Heart left ventricle (tissue), 16 donors: Measurements from ENCODE around the gene TNK2. TPM values are rescaled to one million over a fixed set of nuclear protein-coding genes. Genes with fewer than 3 reads are reported as not detected.

ENCODE experiments used
- ATAC-seq, 4 donors: fragments of 200-7000 bp; cut with Tn5 transposase; one replicate each; pipeline ENCODE4 v1.9.1; 2020 to 2022; ENCODE audit warnings: moderate library complexity in 4 of 4, mild to moderate bottlenecking in 3 of 4, moderate number of reproducible peaks in 1 of 4
- DNase-seq, 5 donors: peaks; one replicate each; pipeline ENCODE4 v3.0.0-alpha.2; 2020
- H3K27ac ChIP-seq, 12 donors: fragments of 200-600 bp; sonication (generic) in 4 of 12; one replicate each; pipeline versions ENCODE4 v1.5.0 to v1.8.0; 2016 to 2022; ENCODE audit warnings: mild to moderate bottlenecking in 2 of 12
- H3K27me3 ChIP-seq, 9 donors: fragments of 200-600 bp; sonication (generic) in 2 of 9; one replicate each; pipeline versions ENCODE4 v1.5.1 to v1.8.0; 2016 to 2022; ENCODE audit warnings: mild to moderate bottlenecking in 3 of 9
- H3K36me3 ChIP-seq, 9 donors: fragments of 200-600 bp; sonication (generic) in 2 of 9; one replicate each; pipeline versions ENCODE4 v1.5.0 to v1.8.0; 2018 to 2022; ENCODE audit warnings: mild to moderate bottlenecking in 2 of 9
- H3K4me1 ChIP-seq, 12 donors: fragments of 200-600 bp; sonication (generic) in 4 of 12; one replicate each; pipeline versions ENCODE4 v1.5.0 to v1.8.0; 2016 to 2022; ENCODE audit warnings: mild to moderate bottlenecking in 3 of 12
- H3K4me3 ChIP-seq, 12 donors: fragments of 200-600 bp; sonication (generic) in 4 of 12; one replicate each; pipeline versions ENCODE4 v1.5.0 to v1.8.0; 2017 to 2022; ENCODE audit warnings: mild to moderate bottlenecking in 9 of 12, moderate library complexity in 4 of 12
- H3K9me3 ChIP-seq, 12 donors: fragments of 200-600 bp; sonication (generic) in 4 of 12; one replicate each; pipeline versions ENCODE4 v1.5.0 to v1.8.0; 2016 to 2022; ENCODE audit warnings: mild to moderate bottlenecking in 1 of 12
- CTCF ChIP-seq, 12 donors: fragments of 200-600 bp; sonication (generic) in 4 of 12; IDR thresholded peaks; one replicate each; pipeline versions ENCODE4 v1.5.0 to v1.8.0; 2018 to 2022; ENCODE audit warnings: antibody characterized with exemption in 12 of 12, mild to moderate bottlenecking in 5 of 12
- POLR2A ChIP-seq, 2 donors: fragments of 450-650 bp; IDR thresholded peaks; one replicate each; pipeline ENCODE4 v1.6.1; 2017; ENCODE audit warnings: antibody characterized with exemption in 2 of 2, mild to moderate bottlenecking in 2 of 2, moderate library complexity in 2 of 2
- WGBS, 4 donors: extraction: QIAGEN DNeasy Blood & Tissue Kit in 2 of 4; methylation state at CpG; one replicate each; pipeline versions ENCODE4 v1.1.5 to v1.1.7; 2013 to 2018; 5-methylcytosine and 5-hydroxymethylcytosine counted together
- intact Hi-C, 10 donors: fragments of 100-400 bp; cut with DNase I; formaldehyde crosslinking; loops; one replicate each; pipeline versions ENCODE4 v1.11.1 to v1.14.2; 2022
- polyA plus RNA-seq, 2 donors: library from polyadenylated mRNA; stranded (reverse); fragments of 200-250 nt; gene quantifications; one replicate each; pipeline ENCODE4 v1.2.3, GENCODE V29; 2013
- total RNA-seq, 9 donors: library from RNA; depleted of rRNA in 2 of 9; stranded (reverse); fragments of >200 nt in 2 of 9; fragmentation: NEBNext Ultra II Directional in 3 of 9; extraction: Animal tissue kit (Norgen Biotek cat#: 25700) in 3 of 9; gene quantifications; one replicate each; pipeline versions ENCODE4 v1.1.0 to v1.2.4, GENCODE V29; 2016 to 2023
- donor health status: ischemic (EF 13 %, LVEDD 7.1; RV severe dilation, severe dysfunction).
- donor health status: healthy with polysubstance abuse.
- donor health status: DM: no; HTN: yes; CAD: no.
- donor health status: DM: no; HTN: no; CAD: no.
- donor health status: ischemic (EF 25% LVEDD 6.9; RV normal size, moderate dysfunction).
- donor health status: ischemic (EF 25% LVEDD 5.7; RV mildly dilated, moderate dysfunction).
- donor health status: healthy.
- donor health status: DM: yes; HTN: yes; CAD: no.
- donor health status: ischemic (EF 35%, LVEDD 5.7; RV mildly dilated, moderate dysfunction).
- donor health status: nonischemic (EF 11% LVEDD 7.7; RV severe dilation, severe dysfunction).
- donor health status: DM: yes; HTN: yes; CAD: no.
- donor health status: PGD.
- donor health status: ischemic (EF 29% LVEDD 5.4; RV normal size, mild dysfunction).
- donor health status: nonischemic (EF 23%, LVEDD 6.1; RV moderate dilation, normal function).

Gene TNK2
- total and polyA plus RNA-seq, 11 donors, result 13.5 to 59.7 (median 28.7) TPM

DNA sequence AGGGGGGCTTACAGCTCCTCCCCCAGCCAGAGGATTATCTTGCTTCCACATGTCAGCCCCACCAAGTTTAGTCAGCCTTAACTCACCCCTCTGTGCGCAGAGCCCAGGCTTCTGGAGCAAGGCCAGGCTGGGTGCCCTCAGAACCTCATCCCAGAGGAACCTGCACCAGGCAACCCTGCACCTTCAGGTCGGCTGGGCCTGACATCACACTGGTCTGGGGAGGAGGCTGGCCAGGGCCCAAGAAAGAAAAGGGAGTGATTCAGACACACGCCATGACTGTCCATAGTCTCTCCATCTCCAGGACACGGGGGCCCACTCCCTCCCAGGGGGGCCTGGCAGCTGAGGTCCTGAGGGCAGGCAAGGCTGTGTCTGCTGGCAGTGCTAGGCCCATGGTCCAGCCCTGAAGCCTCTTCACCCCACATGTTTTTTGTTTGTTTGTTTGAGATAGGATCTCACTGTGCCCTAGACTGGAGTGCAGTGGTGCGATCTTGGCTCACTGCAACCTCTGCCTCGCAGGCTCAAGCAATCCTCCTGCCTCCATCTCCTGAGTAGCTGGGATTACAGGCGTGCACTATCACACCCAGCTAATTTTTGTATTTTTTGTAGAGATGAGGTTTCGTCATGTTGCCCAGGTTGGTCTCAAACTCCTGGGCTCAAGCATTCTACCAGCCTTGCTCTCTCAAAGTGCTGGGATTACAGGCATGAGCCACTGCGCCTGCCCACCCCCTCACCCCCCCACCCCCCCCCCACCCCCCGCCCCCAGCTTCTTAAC is 11.1 kb downstream of the TNK2 start:
- H3K27ac ChIP-seq, result peak overlapping the region in 11 of 12 donors; percentile 74 to 96 (median 92)
- intact Hi-C loops, result no loop called here
- H3K4me1 ChIP-seq, result peaks cover 7 to 80% (median 43%) of the 10 kb centered on the region in 12 donors
- H3K36me3 ChIP-seq, result no peaks in the 10 kb centered on the region
- ATAC-seq, result no peak
- H3K4me3 ChIP-seq, result peak overlapping the region in 6 of 12 donors; percentile 60 to 81 (median 70)
- H3K9me3 ChIP-seq, result no peaks in the 10 kb centered on the region
- TF ChIP-seq CTCF (IDR thresholded peaks at IDR 0.05) (no peak), POLR2A (IDR thresholded peaks at IDR 0.05) (no peak)
- DNase-seq, result peak in 4 of 5 donors; percentile 35 to 63 (median 44)
- no peaks in the 10 kb centered on the region for H3K27me3 ChIP-seq
- 35 to 45% (median 44%) methylated on average over 10 of the region's 10 CpGs for WGBS, 4 donors

- DNase-seq (peak; percentile 68 to 75 (median 68)), ATAC-seq (peak; percentile 38 to 62 (median 44))
- H3K36me3 ChIP-seq, result no peaks in the 10 kb centered on the region
- intact Hi-C loops, result no loop called here
- H3K27me3 ChIP-seq, result no peaks in the 10 kb centered on the region
- 1 to 6% (median 3%) methylated on average over 16 of the region's 16 CpGs for WGBS, 4 donors
- H3K9me3 ChIP-seq, result no peaks in the 10 kb centered on the region
- peak overlapping the region; percentile 74 to 96 (median 92) for H3K27ac ChIP-seq
- TF ChIP-seq CTCF (IDR thresholded peaks at IDR 0.05), result no peak
- peak in 1 of 2 donors; percentile 19 for TF ChIP-seq POLR2A (IDR thresholded peaks at IDR 0.05)
- H3K4me1 ChIP-seq, result peaks cover 7 to 80% (median 50%) of the 10 kb centered on the region in 12 donors
- peak overlapping the region; percentile 47 to 81 (median 68) for H3K4me3 ChIP-seq
These were observed 11.8 kb downstream of the TNK2 start for GRCh38 chr3:195896361-195897080.

- Histone ChIP-seq H3K36me3 (no peaks in the 10 kb centered on the region), H3K9me3 (no peaks in the 10 kb centered on the region), H3K27me3 (no peaks in the 10 kb centered on the region), H3K4me1 (peaks cover 7 to 76% (median 53%) of the 10 kb centered on the region in 12 donors), H3K4me3 (peak overlapping the region; percentile 47 to 81 (median 68)), H3K27ac (peak overlapping the region; percentile 74 to 96 (median 92))
- ATAC-seq (peak in 3 of 4 donors; percentile 12 to 34 (median 22)), DNase-seq (peak; percentile 60 to 88 (median 77))
- no peak for TF ChIP-seq POLR2A (IDR thresholded peaks at IDR 0.05)
- peak in 1 of 12 donors; percentile 8 for TF ChIP-seq CTCF (IDR thresholded peaks at IDR 0.05)
- intact Hi-C loops, result loop anchor here in 7 of 10 donors (2.0 kb wide), 2 partner anchors 13 to 33 kb away; partner anchors contain the start of gene TNK2 (in 3 of the 7)
- WGBS, 4 donors, result 0 to 2% (median 0%) methylated on average over 5 to 47 of the region's 47 CpGs
These were observed 12.4 kb downstream of the TNK2 start for GRCh38 chr3:195895861-195896360.
